Measurements from ENCODE around the gene XPO5.
"Not testable (repeated sequence)": the region's sequence is repeated elsewhere in the genome, so short reads cannot be mapped to it uniquely, and the experiment has no call there.

Gene XPO5

GRCh38 chr6:43575772-43576551 lies at the start of gene XPO5, which contains the start of gene POLH:
Gene XPO5 (minus strand): TSS chr6:43576038. CDS start chr6:43575864, 174 bp downstream.
Gene POLH (plus strand): TSS chr6:43576185. CDS start chr6:43582320, 6,135 bp downstream.
- DNase-seq: peak; percentile 92

GRCh38 chr6:43625393-43625992 lies 49.7 kb upstream of the XPO5 start:
- no peak for DNase-seq

- DNase-seq: no peak
These were observed 49.0 kb upstream of the XPO5 start for GRCh38 chr6:43624786-43625288.

GRCh38 chr6:43623880-43624785 lies 48.3 kb upstream of the XPO5 start:
- DNase-seq: no peak

GRCh38 chr6:43622541-43622940 lies 46.7 kb upstream of the XPO5 start:
- DNase-seq: no peak

- no peak for DNase-seq
These were observed 46.0 kb upstream of the XPO5 start for GRCh38 chr6:43621836-43622180.

- DNase-seq: no peak
These were observed 45.4 kb upstream of the XPO5 start for GRCh38 chr6:43621078-43621835.

- no peak for DNase-seq
These were observed 41.1 kb upstream of the XPO5 start for GRCh38 chr6:43616725-43617472.

- DNase-seq: no peak
These were observed 38.5 kb upstream of the XPO5 start for GRCh38 chr6:43614396-43614730.

- no peak for DNase-seq
These were observed 38.0 kb upstream of the XPO5 start for GRCh38 chr6:43613721-43614395.

GRCh38 chr6:43610431-43610830 lies 34.6 kb upstream of the XPO5 start:
- DNase-seq: no peak

- DNase-seq: no peak
These were observed 33.6 kb upstream of the XPO5 start for GRCh38 chr6:43609402-43609801.

GRCh38 chr6:43608807-43609206 lies 33.0 kb upstream of the XPO5 start:
- DNase-seq: no peak

- DNase-seq: peak; percentile 34
These were observed 32.5 kb upstream of the XPO5 start for GRCh38 chr6:43608310-43608763.

- no peak for DNase-seq
These were observed 30.2 kb upstream of the XPO5 start for GRCh38 chr6:43606019-43606418.

GRCh38 chr6:43604174-43604573 lies 28.3 kb upstream of the XPO5 start:
- no peak for DNase-seq

GRCh38 chr6:43600595-43600994 lies 24.8 kb upstream of the XPO5 start:
- DNase-seq: no peak

GRCh38 chr6:43593938-43594337 lies 18.1 kb upstream of the XPO5 start:
- no peak for DNase-seq

- not testable (repeated sequence) for DNase-seq
These were observed 13.7 kb upstream of the XPO5 start for GRCh38 chr6:43589564-43589963.

- no peak for DNase-seq
These were observed 12.4 kb upstream of the XPO5 start for GRCh38 chr6:43588194-43588593.

- no peak for DNase-seq
These were observed 9.2 kb upstream of the XPO5 start for GRCh38 chr6:43584892-43585570.

All from CD4-positive, alpha-beta T cell treated with Interferon gamma for 1 hour (primary cell).